AG08395 (cell line): ENCODE results near the gene GPBP1.
A peak's percentile ranks its signal among the peaks of the same experiment; 100 is the strongest.
"Not testable (repeated sequence)": the region's sequence is repeated elsewhere in the genome, so short reads cannot be mapped to it uniquely, and the experiment has no call there.

Source experiments
- DNase-seq: peaks from one replicate; pipeline ENCODE4 v3.0.0; 2012; ENCODE audit warnings: mixed read lengths, low spot score

The GPBP1 gene

DNA sequence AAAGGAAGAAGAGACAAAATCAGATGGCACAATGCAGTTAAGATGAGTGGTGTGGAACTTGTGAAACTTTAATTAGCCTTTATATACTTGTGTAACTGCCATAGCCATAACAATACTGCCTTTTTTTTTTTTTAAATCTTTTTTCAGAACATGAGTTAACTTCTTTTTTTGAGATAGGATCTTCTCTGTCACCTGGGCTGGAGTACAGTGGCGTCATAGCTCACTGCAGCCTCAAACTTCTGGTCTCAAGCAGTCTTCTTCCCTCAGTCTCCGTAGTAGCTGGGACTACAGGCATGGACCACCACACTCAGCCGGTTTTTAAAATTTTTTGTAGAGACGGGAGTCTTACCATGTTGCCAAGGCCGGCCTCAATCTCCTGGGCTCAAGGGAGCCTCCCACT lies 37.2 kb downstream of the GPBP1 start:
- no peak for DNase-seq

DNA sequence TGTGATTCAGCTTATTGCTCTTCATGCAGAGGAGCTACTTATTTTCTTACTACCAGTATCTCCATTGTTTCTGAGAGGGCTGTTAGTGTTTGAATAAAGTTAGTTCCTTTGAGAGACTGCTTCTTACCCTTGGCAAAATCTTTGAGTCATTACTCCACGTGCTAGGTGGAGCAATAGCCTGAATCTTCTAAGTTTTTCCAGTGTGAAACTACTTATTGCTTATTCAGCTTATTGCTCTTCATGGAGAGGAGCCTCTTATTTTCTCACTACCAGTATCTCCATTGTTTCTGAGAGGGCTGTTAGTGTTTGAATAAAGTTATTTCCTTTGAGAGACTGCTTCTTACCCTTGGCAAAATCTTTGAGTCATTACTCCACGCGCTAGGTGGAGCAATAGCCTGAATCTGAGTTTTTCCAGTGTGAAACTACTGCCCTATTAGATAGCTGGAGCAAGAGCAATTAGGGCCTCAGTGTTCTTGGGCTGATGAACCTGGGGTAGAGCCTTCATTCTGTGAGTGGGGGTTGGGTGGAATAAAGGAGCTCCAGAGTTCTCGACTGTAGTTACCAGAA lies 41.9 kb downstream of the GPBP1 start:
- no peak for DNase-seq

DNA sequence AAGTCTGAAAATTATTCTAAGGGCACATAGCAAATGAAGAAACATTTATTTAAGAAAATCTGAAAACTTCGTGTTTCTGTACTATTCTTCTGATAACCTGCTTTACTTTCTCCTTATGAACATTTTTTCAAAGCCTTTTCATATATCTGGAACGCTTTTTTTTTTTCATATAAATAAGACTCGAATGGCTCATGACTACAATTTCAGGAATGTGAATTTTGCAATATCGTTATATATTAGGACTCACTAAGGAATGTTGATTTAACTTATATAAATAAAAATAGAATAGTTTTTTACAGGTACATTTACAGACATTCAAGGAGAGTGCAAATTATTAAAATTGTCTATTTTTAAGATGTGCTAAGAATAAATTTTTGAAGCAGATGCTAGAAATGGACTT lies 42.9 kb downstream of the GPBP1 start:
- no peak for DNase-seq

DNA sequence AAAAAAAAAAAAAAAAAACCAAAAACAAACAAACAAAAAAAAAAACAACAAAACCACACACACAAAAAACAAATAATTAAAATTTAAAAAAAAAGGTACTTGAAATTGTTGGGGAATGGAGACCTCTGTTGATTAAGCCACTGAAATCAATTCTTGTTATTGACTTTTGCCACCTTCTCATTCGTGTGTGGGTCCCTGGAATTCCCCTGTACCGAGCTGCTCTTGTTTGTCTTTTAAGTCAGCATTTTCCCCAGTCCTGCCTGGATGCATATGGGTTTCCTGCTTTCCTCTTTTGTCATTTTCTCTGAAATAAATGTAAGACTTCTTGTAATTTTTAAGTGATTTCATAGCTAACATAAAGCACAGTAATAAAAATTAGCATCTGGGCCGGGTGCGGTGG lies 45.5 kb downstream of the GPBP1 start:
- DNase-seq: no peak

DNA sequence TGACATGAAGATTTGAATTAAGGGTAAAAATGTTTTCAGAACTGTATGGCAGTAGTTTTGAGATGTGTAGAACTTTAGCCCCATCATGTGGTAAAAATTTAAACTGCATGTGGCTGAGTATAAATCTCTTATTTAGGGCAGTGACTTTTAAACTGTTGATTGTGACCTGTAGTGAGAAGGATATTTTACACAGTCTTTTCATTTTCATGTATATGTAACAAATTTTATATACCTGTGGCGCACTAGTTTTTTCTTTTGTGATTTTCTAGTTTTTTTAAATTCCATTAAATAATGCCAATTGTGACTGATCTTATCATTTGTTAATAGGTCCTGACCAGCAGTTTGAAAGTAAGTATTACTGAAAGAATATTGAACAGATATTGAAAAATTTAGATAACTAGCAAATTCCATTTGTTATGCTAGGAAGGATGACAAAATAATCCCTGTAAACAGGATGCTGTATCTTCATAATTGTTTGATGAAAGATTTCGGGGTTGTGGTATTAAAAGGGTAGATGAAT lies 47.2 kb downstream of the GPBP1 start:
- peak; percentile 61 for DNase-seq

DNA sequence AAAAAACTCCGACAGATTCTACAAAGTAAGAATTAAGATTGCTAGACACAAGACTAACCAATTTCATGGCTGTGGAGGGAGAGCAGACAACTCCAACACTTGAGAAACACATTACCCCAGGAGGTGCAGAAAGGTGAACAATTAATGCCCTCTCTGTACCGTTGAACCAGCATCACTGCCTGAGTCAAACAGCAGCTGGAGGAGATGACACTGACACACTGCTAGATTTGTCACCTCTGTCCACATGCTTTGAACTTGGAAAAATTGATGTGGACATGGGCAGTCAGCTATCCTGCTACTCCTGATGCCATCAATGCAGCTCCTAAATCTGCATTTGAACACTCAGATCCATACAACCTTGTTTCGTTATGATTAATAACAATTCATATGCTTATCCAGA lies 51.7 kb downstream of the GPBP1 start:
- DNase-seq: no peak

DNA sequence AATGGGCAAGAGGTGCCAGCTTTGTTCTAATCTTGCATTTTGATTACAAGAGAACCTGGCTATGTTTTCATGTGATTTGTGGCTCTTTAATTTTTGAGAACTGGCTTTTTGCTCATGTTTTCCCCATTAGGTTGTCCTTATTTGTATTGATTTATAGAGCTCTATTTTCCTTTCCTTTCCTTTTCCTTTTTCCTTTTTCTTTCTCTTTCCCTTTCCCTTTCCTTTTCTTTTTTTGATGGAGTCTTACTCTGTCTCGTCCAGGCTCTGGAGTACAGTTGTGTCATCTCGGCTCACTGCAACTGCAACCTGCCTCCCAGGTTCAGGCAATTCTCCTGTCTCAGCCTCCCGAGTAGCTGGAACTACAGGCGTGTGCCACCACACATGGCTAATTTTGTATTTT lies 55.5 kb downstream of the GPBP1 start:
- DNase-seq: no peak

DNA sequence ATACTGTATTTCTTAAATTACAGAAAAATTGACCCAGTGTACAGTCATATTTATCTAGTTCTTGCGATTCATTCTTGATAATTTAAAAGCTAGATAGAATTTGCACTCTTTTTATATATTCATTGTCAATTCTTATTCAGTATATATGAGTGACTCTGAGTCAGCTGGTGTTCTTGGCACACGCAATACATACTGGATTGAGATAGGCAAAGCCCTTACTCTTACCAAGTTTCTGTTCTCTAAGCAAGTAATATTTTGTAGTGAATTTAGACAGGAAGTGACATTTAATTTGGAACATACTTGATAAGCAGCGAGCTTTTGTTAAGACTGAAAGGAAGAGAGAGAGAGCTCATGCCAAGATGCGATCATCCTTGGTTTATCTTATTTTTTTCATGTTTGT lies 57.7 kb downstream of the GPBP1 start:
- no peak for DNase-seq

DNA sequence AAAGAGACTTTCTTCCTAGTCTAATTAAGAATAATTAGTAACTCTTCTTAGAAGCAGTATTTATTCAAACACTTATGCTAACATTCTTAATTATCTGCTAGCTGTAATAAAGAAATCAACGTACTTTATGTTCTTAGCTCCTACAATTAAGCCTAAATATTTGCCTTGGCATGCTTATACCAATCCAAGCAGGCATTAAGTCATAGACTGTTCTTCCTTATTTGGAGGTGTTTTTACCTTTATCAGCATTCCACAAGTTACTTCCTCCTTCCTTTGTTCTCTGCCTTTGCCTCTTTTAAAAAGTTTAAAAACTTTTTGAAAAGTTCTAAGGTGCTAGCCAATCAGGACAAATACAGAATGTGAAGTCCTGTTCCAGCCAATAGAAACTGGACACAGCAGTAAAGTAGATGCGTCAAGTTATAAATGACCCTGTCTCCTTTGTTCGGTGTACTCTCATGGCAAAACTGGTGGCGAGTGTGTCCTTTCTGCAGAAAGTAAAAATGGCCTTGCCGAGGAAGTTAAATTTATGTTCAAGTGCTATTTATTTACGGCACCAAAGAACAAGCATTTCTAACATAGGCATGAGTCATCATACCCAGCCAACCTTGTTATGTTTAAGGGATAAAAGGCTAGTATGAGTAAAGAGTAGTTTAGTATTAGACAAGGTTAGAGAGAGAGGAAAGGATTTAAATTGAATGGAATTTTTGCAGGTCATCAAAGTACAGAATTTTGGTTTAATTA lies 58.6 kb downstream of the GPBP1 start:
- DNase-seq: no peak

DNA sequence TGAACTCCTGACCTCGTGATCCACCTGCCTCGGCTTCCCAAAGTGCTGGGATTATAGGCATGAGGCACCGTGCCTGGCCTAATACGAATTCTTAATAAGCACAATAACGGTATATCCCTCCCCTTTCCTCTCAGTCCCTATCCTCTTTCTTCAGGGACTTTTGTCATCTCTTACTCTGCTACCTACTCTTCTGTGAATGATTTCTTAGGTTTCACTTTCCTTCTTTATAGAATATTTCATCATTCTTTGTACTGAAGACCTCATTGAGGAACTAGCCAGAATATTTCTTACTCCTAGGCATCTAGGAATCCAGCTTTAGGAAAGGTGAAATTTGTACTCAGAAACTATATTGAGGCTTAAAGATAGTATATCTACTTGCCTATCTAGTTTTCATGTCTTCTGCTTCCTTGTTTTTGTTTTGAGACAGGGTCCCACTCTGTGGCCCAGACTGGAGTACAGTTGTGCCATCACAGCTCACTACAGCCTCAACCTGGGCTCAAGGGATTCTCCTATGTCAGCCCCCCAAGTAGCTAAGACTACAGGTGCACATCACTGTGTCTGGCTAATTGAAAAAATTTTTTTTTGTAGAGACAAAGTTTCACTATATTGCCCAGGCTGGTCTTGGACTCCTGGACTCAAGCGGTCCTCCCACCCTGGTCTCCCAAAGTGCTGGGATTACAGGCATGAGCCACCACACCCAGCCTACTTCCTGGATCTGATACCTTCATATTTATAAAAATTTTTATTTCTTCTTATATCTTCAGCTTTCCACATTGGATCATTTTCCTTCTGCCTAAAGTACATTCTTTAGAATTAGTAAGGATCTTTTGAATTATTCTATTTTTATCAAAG lies 69.7 kb downstream of the GPBP1 start:
- DNase-seq: no peak

DNA sequence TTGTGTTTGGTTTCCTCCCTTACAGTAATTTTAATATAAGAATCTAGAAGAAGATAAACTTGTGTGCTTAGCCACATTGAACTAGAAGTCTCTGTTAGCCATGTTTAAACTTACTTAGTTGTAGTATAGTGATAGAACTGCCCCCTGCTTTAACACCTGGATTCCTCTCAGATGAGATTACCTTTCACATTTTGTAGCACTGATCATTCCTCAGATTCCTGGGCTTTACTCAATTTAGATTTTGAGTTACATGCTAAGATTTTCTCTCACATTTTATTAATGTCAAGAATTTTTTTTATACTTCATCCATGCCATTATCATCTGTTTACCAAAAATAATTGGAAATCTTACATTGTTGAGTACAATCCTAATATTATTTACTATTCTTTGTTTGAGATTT lies 70.5 kb downstream of the GPBP1 start:
- DNase-seq: no peak

DNA sequence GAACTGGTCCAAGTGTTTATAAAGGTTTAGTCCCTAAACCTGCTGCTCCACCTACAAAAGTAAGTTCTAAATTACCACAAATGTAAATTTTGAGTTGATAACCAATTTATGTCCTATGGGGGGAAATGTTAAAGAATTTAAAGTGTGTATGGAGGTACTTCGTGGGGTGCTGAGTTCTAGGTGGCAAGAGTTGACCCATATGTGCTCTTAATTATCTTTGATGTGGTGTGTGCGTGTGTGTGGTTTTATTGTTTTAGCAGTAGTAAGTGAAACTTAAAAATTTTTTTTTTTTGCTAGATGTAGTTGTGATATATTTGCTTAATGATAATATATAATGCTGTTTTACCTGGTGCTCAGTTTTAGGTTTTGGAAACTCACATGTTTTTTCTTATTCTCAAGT lies 72.6 kb downstream of the GPBP1 start:
- DNase-seq: no peak

DNA sequence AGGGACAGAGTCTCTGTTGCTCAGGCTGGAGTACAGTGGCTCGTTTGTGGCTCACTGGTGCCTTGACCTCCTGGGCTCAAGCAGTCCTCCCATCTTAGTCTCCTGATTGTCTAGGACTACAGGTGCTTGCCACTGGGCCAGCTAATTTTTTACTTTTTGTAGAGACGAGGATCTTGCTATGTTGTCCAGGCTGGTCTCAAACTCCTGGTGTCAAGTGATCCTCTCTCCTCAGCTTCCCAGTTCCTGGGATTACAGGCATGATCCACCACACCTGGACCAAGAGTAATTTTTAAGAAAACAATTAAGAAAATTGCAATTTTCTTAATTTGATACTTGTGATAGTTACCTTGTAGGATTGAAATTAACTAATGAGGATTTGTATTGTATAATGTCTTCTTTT lies 73.9 kb downstream of the GPBP1 start:
- no peak for DNase-seq

DNA sequence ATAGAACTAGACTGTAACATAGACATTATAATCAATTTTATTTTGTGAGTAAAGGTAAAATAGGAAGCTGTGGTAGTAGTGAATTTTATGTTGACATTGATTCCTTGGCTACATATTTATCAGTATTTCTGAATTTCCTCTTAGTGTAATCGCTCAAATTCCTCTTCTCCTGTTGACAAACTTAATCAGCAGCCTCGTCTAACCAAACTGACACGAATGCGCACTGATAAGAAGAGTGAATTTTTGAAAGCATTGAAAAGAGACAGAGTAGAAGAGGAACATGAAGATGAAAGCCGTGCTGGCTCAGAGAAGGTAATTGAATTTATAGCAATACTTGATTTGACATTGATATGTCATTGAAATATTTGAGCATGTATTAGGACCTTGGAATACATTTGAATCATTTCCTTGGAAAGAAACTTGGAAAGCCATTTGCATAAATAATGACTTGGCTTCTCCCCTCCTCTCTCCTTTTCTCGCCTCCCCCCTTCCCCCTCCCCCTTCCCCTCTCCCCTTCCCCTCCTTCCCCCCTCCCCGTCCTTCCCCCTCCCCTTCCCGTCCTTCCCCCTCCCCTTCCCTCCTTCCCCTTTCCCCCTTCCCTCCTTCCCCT lies 75.5 kb downstream of the GPBP1 start:
- no peak for DNase-seq

DNA sequence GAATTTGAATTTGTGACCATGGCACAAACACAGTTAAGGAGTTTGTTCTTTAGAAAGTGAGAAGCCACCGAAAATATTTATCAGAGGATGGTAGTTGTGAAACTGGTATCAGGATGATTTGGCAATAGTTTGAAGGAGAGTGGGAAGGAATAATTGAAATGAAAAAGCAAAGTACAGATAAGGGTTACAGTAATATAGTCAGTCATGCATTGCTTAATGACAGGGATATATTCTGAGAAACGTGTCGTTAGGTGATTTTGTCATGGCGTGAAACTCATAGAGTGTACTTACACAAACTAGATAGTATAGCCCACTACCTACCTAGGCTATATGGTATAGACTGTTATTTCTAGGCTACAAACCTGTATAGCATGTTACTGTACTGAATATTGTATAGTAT lies 84.2 kb downstream of the GPBP1 start:
- DNase-seq: no peak

DNA sequence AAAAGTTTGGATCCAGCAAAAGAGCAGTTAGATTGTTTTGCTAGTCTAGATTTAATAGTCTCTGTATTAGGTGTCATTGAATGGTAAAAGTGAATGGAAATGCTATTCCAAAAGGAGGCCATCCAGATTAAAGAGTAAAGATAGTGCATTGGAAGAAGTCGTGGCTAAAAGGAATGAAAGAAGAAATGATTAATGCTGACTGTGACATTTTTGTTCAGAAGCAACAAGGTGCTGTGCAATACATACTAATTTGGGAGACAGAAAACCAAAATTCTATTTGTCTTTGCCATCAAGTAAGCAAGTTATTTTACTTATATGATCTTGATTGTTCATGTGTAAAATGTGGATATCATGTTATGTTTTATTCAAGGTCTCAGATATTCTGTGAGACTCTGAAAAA lies 85.1 kb downstream of the GPBP1 start:
- no peak for DNase-seq

DNA sequence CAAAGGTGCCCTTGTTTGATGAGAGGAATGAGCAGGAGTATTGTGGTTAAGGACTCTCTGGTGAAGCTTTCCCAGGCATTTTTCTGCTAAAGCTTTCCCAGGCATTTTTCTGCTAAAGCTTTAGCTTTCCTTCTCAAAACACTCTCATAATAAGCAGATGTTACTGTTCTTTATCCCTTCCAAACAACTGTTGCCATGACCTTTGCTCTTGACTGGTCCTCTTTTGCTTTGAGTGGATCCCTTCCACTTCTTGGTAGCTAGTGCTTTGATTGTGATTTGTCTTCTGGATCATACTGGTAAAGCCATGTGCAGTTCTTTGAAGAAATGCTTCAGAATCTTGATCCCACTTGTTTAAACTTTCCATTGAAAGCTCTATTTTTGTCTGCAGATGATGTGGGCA lies 85.8 kb downstream of the GPBP1 start:
- DNase-seq: no peak

DNA sequence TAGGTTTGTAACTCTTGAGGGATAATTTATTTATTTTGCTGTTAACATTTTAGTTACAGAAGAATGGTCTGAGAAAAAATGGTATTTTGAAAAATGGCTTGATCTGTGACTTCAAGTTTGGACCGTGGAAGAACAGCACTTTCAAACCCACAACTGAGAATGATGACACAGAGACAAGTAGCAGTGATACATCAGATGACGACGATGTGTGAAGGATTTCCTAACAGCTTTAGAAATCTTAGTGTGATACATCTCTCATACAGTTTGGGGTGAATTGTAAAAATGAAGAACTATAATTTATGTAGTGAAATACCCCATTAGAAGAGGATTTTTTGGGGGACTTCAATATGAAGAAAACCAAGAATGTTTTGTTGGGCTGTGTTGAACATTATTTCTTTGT lies 88.7 kb downstream of the GPBP1 start:
- DNase-seq: no peak

DNA sequence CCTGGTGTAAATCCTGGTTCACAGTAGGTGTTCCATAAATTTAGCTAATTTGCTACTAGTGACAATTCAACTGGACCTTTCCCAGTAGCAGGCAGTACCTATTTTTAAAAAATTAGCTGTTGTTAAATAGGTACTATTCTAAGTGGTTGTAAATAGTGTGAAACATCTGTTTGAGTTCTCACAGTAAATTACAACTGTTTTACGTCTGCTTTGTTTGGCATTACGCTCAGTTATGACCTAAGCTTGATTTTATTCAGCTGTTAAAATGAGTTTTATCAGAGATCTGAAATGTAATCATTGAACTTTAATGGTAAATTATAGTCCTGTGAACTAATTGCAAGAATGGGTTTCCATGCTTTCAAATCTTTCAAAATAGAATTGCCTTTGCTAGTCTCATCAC lies 93.9 kb downstream of the GPBP1 start:
- no peak for DNase-seq

DNA sequence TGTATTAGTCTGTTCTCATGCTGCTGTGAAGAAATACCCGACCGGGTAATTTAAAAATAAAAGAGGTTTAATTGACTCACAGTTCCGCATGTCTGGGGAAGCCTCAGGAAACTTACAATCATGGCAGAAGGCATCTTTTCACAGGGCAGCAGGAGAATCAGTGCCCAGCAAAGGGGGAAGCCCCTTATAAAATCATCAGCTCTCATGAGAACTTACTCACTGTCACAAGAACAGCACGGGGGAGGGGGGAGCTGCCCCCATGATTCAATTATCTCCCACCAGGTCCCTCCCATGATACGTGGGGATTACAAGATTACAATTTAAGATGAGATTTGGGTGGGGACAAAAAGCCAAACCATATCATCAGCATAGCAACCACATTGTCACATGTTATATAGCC lies 102.5 kb downstream of the GPBP1 start:
- DNase-seq: no peak

DNA sequence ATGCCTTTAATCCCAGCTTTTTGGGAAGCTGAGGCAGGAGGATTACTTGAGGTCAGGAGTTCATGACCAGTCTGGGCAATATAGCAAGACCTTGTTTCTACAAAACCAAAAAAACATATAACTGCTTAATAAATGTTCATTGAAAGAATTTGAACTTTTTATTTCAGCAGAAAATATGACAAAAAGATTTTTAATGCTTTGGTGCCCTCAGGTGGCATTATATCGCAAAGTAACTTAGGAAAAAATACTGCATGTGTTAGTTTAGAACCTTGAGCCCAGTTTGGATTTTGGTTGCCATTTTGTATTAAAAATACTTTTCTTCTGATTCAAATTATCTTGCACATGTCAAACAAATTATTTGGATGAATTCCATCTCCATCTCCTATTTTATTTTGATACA lies 103.2 kb downstream of the GPBP1 start:
- DNase-seq: peak; percentile 33

DNA sequence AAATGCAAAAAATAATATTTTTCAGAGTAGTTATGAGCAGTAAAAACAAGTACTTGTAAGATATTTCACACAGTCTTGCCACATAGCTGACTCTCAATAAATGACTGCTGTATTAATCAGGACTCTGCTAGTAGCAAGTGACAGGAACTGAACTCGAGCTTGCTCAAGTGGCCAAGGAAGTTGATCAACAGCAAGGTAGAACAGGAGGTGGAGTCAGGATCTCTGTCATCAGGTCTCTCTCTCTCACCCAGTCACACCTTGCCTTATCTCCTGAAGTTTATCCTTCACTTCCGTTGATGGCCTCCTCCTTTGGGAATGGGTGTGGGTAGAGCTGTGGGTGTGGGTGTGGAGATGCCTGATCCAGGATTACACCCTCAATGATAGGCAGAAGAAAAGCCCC lies 107.0 kb downstream of the GPBP1 start:
- no peak for DNase-seq

DNA sequence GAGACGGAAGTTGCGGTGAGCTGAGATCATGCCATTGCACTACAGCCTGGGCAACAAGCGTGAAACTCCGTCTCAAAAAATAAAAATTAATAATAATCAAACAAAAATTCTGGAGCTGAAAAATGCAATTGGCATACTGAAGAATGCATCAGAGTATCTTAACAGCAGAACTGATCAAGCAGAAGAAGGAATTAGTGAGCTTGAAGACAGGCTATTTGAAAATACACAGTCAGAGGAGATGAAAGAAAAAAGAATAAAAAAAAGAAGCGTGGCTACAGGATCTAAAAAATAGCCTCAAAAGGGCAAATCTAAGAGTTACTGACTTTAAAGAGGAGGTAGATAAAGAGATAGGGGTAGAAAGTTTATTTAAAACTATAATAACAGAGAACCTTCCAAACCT lies 111.2 kb downstream of the GPBP1 start:
- not testable (repeated sequence) for DNase-seq
